ENCODE measurements around the gene DMD.

DNA sequence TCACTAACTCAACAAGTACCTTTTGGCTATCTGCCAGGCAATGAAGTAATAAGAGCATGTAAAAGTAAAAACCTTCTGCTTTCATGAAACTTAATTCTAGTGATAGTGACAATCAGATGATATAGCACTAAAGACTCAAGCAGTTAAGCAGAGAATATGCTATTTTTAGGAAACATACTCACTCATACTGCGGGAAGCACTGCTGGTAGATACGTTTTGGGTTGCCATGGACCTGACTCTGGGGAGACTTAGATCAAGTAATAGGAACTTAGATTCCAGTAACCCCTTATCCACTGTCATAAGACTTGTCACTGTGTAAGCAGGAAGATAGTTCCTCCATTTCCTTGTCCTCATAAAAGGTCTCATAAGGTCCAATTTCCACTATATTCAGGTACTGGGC is 386.3 kb downstream of the DMD start:
- TF ChIP-seq EZH2 (IDR thresholded peaks at IDR 0.05; ENCODE audit: borderline replicate concordance, low read depth, low read length, severe bottlenecking), result no peak
- TF ChIP-seq, protein P1, sequence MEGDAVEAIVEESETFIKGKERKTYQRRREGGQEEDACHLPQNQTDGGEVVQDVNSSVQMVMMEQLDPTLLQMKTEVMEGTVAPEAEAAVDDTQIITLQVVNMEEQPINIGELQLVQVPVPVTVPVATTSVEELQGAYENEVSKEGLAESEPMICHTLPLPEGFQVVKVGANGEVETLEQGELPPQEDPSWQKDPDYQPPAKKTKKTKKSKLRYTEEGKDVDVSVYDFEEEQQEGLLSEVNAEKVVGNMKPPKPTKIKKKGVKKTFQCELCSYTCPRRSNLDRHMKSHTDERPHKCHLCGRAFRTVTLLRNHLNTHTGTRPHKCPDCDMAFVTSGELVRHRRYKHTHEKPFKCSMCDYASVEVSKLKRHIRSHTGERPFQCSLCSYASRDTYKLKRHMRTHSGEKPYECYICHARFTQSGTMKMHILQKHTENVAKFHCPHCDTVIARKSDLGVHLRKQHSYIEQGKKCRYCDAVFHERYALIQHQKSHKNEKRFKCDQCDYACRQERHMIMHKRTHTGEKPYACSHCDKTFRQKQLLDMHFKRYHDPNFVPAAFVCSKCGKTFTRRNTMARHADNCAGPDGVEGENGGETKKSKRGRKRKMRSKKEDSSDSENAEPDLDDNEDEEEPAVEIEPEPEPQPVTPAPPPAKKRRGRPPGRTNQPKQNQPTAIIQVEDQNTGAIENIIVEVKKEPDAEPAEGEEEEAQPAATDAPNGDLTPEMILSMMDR (IDR thresholded peaks at IDR 0.05; ENCODE audit: borderline replicate concordance, extremely low read depth, low read length, poor library complexity, severe bottlenecking), result no peak

All from DND-41 (cell line).